HCT116 (cell line): ENCODE data around the gene KIRREL3. TPM values are rescaled to one million over a fixed set of nuclear protein-coding genes. Genes with fewer than 3 reads are reported as not detected.

Source experiments
- ATAC-seq: fragments of 200-7000 bp; cut with Tn5 transposase; 2 replicates; pipeline ENCODE4 v1.9.1; 2020; ENCODE audit warnings: mild to moderate bottlenecking, moderate library complexity
- BruUV-seq: library from RNA; stranded (reverse); fragments of 400-500 nt; replicated peaks from 2 replicates; lab custom pipeline; 2021; lab: Mats Ljungman, UMichigan
- CTCF ChIA-PET: fragments of 300-600 bp; sonication (Branson Sonifier 250); formaldehyde crosslinking; loops from one replicate; lab custom pipeline; 2021; ENCODE audit warnings: antibody characterized with exemption; lab: Charles Lee
- POLR2A ChIA-PET: fragments of 300-600, 350-600 bp; sonication (Branson Sonifier 250); formaldehyde crosslinking; loops from one replicate; lab custom pipeline; 2021; ENCODE audit warnings: antibody characterized with exemption; lab: Charles Lee
- RAD21 ChIA-PET, 2 experiments: fragments of 300-600 bp; sonication (Branson Sonifier 250); formaldehyde crosslinking; loops; one replicate each; lab custom pipeline; 2023; ENCODE audit warnings: low total read pairs in 2 of 2; ENCODE audit not compliant: uncharacterized antibody in 2 of 2, unreplicated experiment in 2 of 2, low non-redundant PET in 1 of 2; lab: Charles Lee
- DNase-seq: peaks from one replicate; pipeline ENCODE4 v3.0.0-alpha.2; 2010; ENCODE audit warnings: low read depth, low spot score
- H2AFZ ChIP-seq: fragments of 200-600 bp; shearing (Covaris generic), sonication (generic); 2 replicates; pipeline ENCODE4 v1.6.1; 2017; ENCODE audit warnings: low read depth, mixed run types, mixed read lengths, antibody characterized with exemption, low read length; ENCODE audit not compliant: poor library complexity, severe bottlenecking
- H3K27ac ChIP-seq: 2 replicates; pipeline ENCODE4 v1.5.1; 2012; ENCODE audit warnings: low read depth, low read length
- H3K27me3 ChIP-seq: fragments of 200-600 bp; sonication (generic); 2 replicates; pipeline ENCODE4 v1.6.1; 2016; ENCODE audit warnings: mixed run types, low read length, mixed read lengths; ENCODE audit not compliant: insufficient read depth
- H3K36me3 ChIP-seq, 2 experiments: fragments of 200-500 bp in 1 of 2; fragments of 200-600 bp in 1 of 2; sonication (Bioruptor generic) in 1 of 2; sonication (generic) in 1 of 2; 2 replicates each; pipeline versions ENCODE4 v1.5.1 to v1.6.1; 2014 to 2016; ENCODE audit warnings: low read length in 2 of 2, inconsistent platforms in 1 of 2, mixed read lengths in 1 of 2, mixed run types in 1 of 2; ENCODE audit not compliant: insufficient read depth in 2 of 2, control insufficient read depth in 1 of 2
- H3K4me1 ChIP-seq, 2 experiments: fragments of 200-600 bp in 1 of 2; sonication (generic) in 1 of 2; 2 replicates each; pipeline versions ENCODE4 v1.5.1 to v1.6.1; 2012 to 2017; ENCODE audit warnings: low read length in 2 of 2, inconsistent platforms in 1 of 2, mild to moderate bottlenecking in 1 of 2, mixed read lengths in 1 of 2, mixed run types in 1 of 2, moderate library complexity in 1 of 2; ENCODE audit not compliant: insufficient read depth in 2 of 2, control insufficient read depth in 1 of 2
- H3K4me2 ChIP-seq: fragments of 200-600 bp; sonication (generic); 2 replicates; pipeline ENCODE4 v1.6.1; 2017; ENCODE audit warnings: mixed run types, low read length, mixed read lengths
- H3K4me3 ChIP-seq, 2 experiments: fragments of 200-600 bp in 1 of 2; sonication (generic) in 1 of 2; replicated peaks in 1 of 2; 2 replicates each; pipeline ENCODE4 v1.5.1; 2011 to 2016; ENCODE audit warnings: low read length in 2 of 2, control low read depth in 1 of 2, low read depth in 1 of 2, mild to moderate bottlenecking in 1 of 2, mixed read lengths in 1 of 2, mixed run types in 1 of 2
- H3K79me2 ChIP-seq: fragments of 200-600 bp; sonication (generic); 2 replicates; pipeline ENCODE4 v1.6.1; 2017; ENCODE audit warnings: mild to moderate bottlenecking, mixed run types, low read length, moderate library complexity, mixed read lengths; ENCODE audit not compliant: insufficient read depth
- H3K9ac ChIP-seq: fragments of 200-600 bp; sonication (generic); 2 replicates; pipeline ENCODE4 v1.6.1; 2016; ENCODE audit warnings: low read length, mixed read lengths
- H3K9me2 ChIP-seq: fragments of 200-600 bp; sonication (generic), shearing (Covaris generic); 2 replicates; pipeline ENCODE4 v1.6.1; 2017; ENCODE audit warnings: mixed run types, mild to moderate bottlenecking, moderate library complexity; ENCODE audit not compliant: insufficient read depth
- H3K9me3 ChIP-seq, 2 experiments: fragments of 200-500 bp in 1 of 2; fragments of 200-600 bp in 1 of 2; sonication (Bioruptor generic) in 1 of 2; sonication (generic) in 1 of 2; 2 replicates each; pipeline ENCODE4 v1.6.1; 2014 to 2017; ENCODE audit warnings: low read length in 2 of 2, mixed read lengths in 2 of 2, inconsistent platforms in 1 of 2, low read depth in 1 of 2, mild to moderate bottlenecking in 1 of 2, mixed run types in 1 of 2, moderate library complexity in 1 of 2; ENCODE audit not compliant: control insufficient read depth in 1 of 2, insufficient read depth in 1 of 2
- H4K20me1 ChIP-seq: fragments of 200-600 bp; sonication (generic), shearing (Covaris generic); 2 replicates; pipeline ENCODE4 v1.6.1; 2017; ENCODE audit warnings: mixed run types, mild to moderate bottlenecking, moderate library complexity; ENCODE audit not compliant: insufficient read depth
- CEBPB ChIP-seq: IDR thresholded peaks from 2 replicates; pipeline ENCODE4 v1.6.1; 2012; ENCODE audit warnings: low read depth
- ELF1 ChIP-seq: IDR thresholded peaks from 2 replicates; pipeline ENCODE4 v1.6.1; 2012; ENCODE audit warnings: low read depth, borderline replicate concordance
- EZH2 ChIP-seq: fragments of 200-600 bp; sonication (generic); IDR thresholded peaks from 2 replicates; pipeline ENCODE4 v1.6.1; 2017; ENCODE audit warnings: antibody characterized with exemption, mixed run types
- EZH2phosphoT487 ChIP-seq: fragments of 200-600 bp; IDR thresholded peaks from 2 replicates; pipeline ENCODE4 v1.6.1; 2018; ENCODE audit warnings: antibody characterized with exemption, borderline replicate concordance
- JUND ChIP-seq: IDR thresholded peaks from 2 replicates; pipeline ENCODE4 v1.6.1; 2012
- POLR2A ChIP-seq: IDR thresholded peaks from 2 replicates; pipeline ENCODE4 v1.7.0; 2011; ENCODE audit warnings: borderline replicate concordance; ENCODE audit not compliant: insufficient read depth, insufficient read length; ENCODE audit errors: extremely low read depth
- POLR2AphosphoS5 ChIP-seq: IDR thresholded peaks from 2 replicates; pipeline ENCODE4 v1.6.1; 2011; ENCODE audit warnings: mild to moderate bottlenecking, low read depth, low read length, moderate library complexity
- SP1 ChIP-seq: IDR thresholded peaks from 2 replicates; pipeline ENCODE4 v1.6.1; 2012; ENCODE audit warnings: low read depth
- TCF7L2 ChIP-seq: IDR thresholded peaks from 2 replicates; pipeline ENCODE4 v1.7.0; 2011; ENCODE audit warnings: borderline replicate concordance, inconsistent platforms; ENCODE audit not compliant: insufficient read depth, insufficient read length; ENCODE audit errors: extremely low read depth
- YY1 ChIP-seq: IDR thresholded peaks from 2 replicates; pipeline ENCODE4 v1.6.1; 2011; ENCODE audit warnings: low read length, low read depth, moderate library complexity, mild to moderate bottlenecking; ENCODE audit not compliant: insufficient replicate concordance; ENCODE audit errors: extremely low read depth
- ZFX ChIP-seq: fragments of 450-650 bp; IDR thresholded peaks from 2 replicates; pipeline ENCODE4 v1.6.1; 2017
- ZNF274 ChIP-seq: fragments of 200-500 bp; sonication (Bioruptor generic); IDR thresholded peaks from 2 replicates; pipeline ENCODE4 v1.6.1; 2014; ENCODE audit warnings: mild to moderate bottlenecking, low read depth, low read length, inconsistent platforms
- intact Hi-C: fragments of 100-400 bp; cut with micrococcal nuclease; formaldehyde crosslinking; loops from 2 replicates; pipeline ENCODE4 v1.10.0; 2022
- total RNA-seq: library from RNA; stranded (reverse); gene quantifications from one replicate; pipeline ENCODE4 v1.2.1, GENCODE V29; 2021; ENCODE audit not compliant: unreplicated experiment
- TF ChIP-seq, protein P1 (sequence below): IDR thresholded peaks from 2 replicates; pipeline ENCODE4 v1.6.1; 2012; ENCODE audit warnings: low read depth
- TF ChIP-seq, protein P2 (sequence below), 3 experiments: fragments of 200-600 bp in 1 of 3; sonication (generic) in 1 of 3; IDR thresholded peaks in 2 of 3; conservative IDR thresholded peaks in 1 of 3; 2 replicates each; pipeline ENCODE4 v1.5.1; 2012 to 2017; ENCODE audit warnings: low read depth in 2 of 3, low read length in 2 of 3, antibody characterized with exemption in 1 of 3, borderline replicate concordance in 1 of 3, control low read depth in 1 of 3, mild to moderate bottlenecking in 1 of 3, mixed read lengths in 1 of 3, mixed run types in 1 of 3, moderate library complexity in 1 of 3; ENCODE audit not compliant: insufficient read depth in 1 of 3
- TF ChIP-seq, protein P3 (sequence below): IDR thresholded peaks from 2 replicates; pipeline ENCODE4 v1.6.1; 2012
- TF ChIP-seq, protein P4 (sequence below): IDR thresholded peaks from 2 replicates; pipeline ENCODE4 v1.6.1; 2011; ENCODE audit warnings: mild to moderate bottlenecking, low read length, moderate library complexity; ENCODE audit not compliant: insufficient replicate concordance; ENCODE audit errors: extremely low read depth

Gene KIRREL3
- total RNA-seq, 1 experiment from 2014 or later: not detected

DNA sequence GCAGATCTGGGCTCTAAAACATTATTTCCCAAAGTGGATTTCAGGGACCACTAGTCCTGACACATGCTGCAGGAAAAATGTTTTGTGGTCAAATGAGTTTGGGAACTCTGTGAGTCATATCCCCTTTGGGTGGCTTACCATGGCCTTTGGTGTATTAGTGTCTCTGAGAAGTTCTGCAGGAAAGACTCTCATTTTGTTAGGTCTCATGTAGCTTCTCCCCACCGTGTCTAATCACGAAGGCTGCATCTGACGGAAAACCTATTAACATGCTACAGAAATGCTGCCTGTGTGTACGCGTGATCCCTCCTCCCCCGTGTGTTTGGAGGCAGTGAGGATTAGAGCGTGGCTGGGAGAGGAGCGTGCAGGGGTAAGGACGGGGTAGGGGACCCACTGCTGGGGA, 453.4 kb downstream of the KIRREL3 start:
- ATAC-seq (no peak), DNase-seq (no peak)
- H4K20me1 ChIP-seq: no peaks in the 10 kb centered on the region
- no peaks in the 10 kb centered on the region for H3K9me2 ChIP-seq
- no peaks in the 10 kb centered on the region for H3K4me1 ChIP-seq
- no peak overlapping the region for H3K27ac ChIP-seq
- BruUV-seq: no TSS peak
- H3K79me2 ChIP-seq: no peaks in the 10 kb centered on the region
- ChIA-PET CTCF (no interaction called here), RAD21 (no interaction called here), POLR2A (no interaction called here)
- intact Hi-C loops: no loop called here
- no peak overlapping the region for H3K4me3 ChIP-seq
- no peak overlapping the region for H3K4me2 ChIP-seq
- H3K27me3 ChIP-seq: peaks cover 34% of the 10 kb centered on the region
- no peak overlapping the region for H3K9ac ChIP-seq
- no peaks in the 10 kb centered on the region for H3K36me3 ChIP-seq
- TF ChIP-seq ELF1 (no peak), SP1 (no peak), EZH2phosphoT487 (no peak), JUND (no peak), EZH2 (no peak), YY1 (no peak), POLR2AphosphoS5 (no peak), CEBPB (no peak), ZFX (no peak), TCF7L2 (no peak), ZNF274 (no peak), POLR2A (no peak)
- TF ChIP-seq, protein P1, sequence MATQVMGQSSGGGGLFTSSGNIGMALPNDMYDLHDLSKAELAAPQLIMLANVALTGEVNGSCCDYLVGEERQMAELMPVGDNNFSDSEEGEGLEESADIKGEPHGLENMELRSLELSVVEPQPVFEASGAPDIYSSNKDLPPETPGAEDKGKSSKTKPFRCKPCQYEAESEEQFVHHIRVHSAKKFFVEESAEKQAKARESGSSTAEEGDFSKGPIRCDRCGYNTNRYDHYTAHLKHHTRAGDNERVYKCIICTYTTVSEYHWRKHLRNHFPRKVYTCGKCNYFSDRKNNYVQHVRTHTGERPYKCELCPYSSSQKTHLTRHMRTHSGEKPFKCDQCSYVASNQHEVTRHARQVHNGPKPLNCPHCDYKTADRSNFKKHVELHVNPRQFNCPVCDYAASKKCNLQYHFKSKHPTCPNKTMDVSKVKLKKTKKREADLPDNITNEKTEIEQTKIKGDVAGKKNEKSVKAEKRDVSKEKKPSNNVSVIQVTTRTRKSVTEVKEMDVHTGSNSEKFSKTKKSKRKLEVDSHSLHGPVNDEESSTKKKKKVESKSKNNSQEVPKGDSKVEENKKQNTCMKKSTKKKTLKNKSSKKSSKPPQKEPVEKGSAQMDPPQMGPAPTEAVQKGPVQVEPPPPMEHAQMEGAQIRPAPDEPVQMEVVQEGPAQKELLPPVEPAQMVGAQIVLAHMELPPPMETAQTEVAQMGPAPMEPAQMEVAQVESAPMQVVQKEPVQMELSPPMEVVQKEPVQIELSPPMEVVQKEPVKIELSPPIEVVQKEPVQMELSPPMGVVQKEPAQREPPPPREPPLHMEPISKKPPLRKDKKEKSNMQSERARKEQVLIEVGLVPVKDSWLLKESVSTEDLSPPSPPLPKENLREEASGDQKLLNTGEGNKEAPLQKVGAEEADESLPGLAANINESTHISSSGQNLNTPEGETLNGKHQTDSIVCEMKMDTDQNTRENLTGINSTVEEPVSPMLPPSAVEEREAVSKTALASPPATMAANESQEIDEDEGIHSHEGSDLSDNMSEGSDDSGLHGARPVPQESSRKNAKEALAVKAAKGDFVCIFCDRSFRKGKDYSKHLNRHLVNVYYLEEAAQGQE: no peak
- TF ChIP-seq, protein P2, sequence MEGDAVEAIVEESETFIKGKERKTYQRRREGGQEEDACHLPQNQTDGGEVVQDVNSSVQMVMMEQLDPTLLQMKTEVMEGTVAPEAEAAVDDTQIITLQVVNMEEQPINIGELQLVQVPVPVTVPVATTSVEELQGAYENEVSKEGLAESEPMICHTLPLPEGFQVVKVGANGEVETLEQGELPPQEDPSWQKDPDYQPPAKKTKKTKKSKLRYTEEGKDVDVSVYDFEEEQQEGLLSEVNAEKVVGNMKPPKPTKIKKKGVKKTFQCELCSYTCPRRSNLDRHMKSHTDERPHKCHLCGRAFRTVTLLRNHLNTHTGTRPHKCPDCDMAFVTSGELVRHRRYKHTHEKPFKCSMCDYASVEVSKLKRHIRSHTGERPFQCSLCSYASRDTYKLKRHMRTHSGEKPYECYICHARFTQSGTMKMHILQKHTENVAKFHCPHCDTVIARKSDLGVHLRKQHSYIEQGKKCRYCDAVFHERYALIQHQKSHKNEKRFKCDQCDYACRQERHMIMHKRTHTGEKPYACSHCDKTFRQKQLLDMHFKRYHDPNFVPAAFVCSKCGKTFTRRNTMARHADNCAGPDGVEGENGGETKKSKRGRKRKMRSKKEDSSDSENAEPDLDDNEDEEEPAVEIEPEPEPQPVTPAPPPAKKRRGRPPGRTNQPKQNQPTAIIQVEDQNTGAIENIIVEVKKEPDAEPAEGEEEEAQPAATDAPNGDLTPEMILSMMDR (IDR thresholded peaks at IDR 0.05 in 2 of 3, conservative IDR thresholded peaks at IDR 0.05 in 1 of 3; ENCODE audit: borderline replicate concordance in 1 of 3, insufficient read depth in 1 of 3, low read depth in 2 of 3, low read length in 2 of 3): no peak
- TF ChIP-seq, protein P3, sequence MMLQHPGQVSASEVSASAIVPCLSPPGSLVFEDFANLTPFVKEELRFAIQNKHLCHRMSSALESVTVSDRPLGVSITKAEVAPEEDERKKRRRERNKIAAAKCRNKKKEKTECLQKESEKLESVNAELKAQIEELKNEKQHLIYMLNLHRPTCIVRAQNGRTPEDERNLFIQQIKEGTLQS: no peak
- TF ChIP-seq, protein P4, sequence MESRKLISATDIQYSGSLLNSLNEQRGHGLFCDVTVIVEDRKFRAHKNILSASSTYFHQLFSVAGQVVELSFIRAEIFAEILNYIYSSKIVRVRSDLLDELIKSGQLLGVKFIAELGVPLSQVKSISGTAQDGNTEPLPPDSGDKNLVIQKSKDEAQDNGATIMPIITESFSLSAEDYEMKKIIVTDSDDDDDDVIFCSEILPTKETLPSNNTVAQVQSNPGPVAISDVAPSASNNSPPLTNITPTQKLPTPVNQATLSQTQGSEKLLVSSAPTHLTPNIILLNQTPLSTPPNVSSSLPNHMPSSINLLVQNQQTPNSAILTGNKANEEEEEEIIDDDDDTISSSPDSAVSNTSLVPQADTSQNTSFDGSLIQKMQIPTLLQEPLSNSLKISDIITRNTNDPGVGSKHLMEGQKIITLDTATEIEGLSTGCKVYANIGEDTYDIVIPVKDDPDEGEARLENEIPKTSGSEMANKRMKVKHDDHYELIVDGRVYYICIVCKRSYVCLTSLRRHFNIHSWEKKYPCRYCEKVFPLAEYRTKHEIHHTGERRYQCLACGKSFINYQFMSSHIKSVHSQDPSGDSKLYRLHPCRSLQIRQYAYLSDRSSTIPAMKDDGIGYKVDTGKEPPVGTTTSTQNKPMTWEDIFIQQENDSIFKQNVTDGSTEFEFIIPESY: no peak
- H3K9me3 ChIP-seq: no peaks in the 10 kb centered on the region
- H2AFZ ChIP-seq: no peak overlapping the region
